ENCODE data around the gene TMPRSS11F. TPM values are rescaled to one million over a fixed set of nuclear protein-coding genes. Genes with fewer than 3 reads are reported as not detected.

The TMPRSS11F gene
- not detected in 2 replicates for total RNA-seq

DNA sequence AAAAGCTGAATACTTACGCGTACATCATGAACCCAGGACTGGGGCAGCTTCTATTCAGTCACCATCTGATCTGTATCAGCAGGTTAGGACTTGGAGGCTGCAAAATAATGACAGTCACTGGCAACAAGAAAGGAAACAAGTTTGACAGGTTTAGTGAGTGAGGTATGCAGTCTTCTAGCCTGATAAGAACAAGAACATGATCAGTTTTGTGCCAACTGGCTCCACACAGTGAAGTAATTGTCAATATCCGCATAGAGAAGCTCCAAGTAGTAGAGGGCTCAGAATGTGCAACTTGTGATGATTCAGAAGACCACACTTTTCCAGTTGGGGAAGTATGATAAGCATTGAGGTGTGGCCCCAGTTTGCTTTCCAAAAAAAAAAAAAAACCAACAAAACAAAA, at the start of gene TMPRSS11F:
TMPRSS11F (minus strand) TSS at position 77 of the 400 bp plus-strand sequence; CDS start at position 28, 49 bp downstream.

Other genes with a start within 250 kb of the TMPRSS11F start
- under 0.01 TPM in 1 of 2 replicates, not detected in the other for gene TMPRSS11D, start 245.9 kb downstream of the TMPRSS11F start, total RNA-seq
- gene TMPRSS11A, start 166.4 kb downstream of the TMPRSS11F start, total RNA-seq: not detected in 2 replicates
- gene TMPRSS11B, start 115.8 kb upstream of the TMPRSS11F start, total RNA-seq: not detected in 2 replicates
- 35.2 and 37.8 TPM in 2 replicates for gene YTHDC1, start 220.2 kb upstream of the TMPRSS11F start, total RNA-seq

Data from smooth muscle cell of trachea (primary cell).